OCI-LY1 (cell line): ENCODE measurements around the gene TAF7.

Experiments
- H2AFZ ChIP-seq: fragments of 200-600 bp; sonication (generic), shearing (Covaris generic); 2 replicates; pipeline ENCODE4 v1.6.0; 2014; ENCODE audit warnings: antibody characterized with exemption, mild to moderate bottlenecking, low read length
- H3F3A ChIP-seq: fragments of 200-600 bp; sonication (generic), shearing (Covaris generic); 2 replicates; pipeline ENCODE4 v1.6.0; 2014; ENCODE audit warnings: mild to moderate bottlenecking, antibody characterized with exemption, low read length, moderate library complexity; ENCODE audit not compliant: insufficient read depth
- H3K27ac ChIP-seq: fragments of 200-600 bp; sonication (generic); 2 replicates; pipeline ENCODE4 v1.5.1; 2014; ENCODE audit warnings: low read length, mixed run types, mild to moderate bottlenecking, low read depth; ENCODE audit not compliant: poor library complexity, severe bottlenecking
- H3K27me3 ChIP-seq: fragments of 200-600 bp; sonication (generic); 2 replicates; pipeline ENCODE4 v1.6.0; 2014; ENCODE audit warnings: antibody characterized with exemption, mild to moderate bottlenecking, low read length, moderate library complexity; ENCODE audit not compliant: insufficient read depth
- H3K36me3 ChIP-seq: fragments of 200-600 bp; sonication (generic); 2 replicates; pipeline ENCODE4 v1.6.1; 2014; ENCODE audit warnings: mild to moderate bottlenecking, antibody characterized with exemption, low read length, moderate library complexity, mixed read lengths; ENCODE audit not compliant: insufficient read depth
- H3K4me1 ChIP-seq: fragments of 200-600 bp; sonication (generic); 2 replicates; pipeline ENCODE4 v1.5.1; 2014; ENCODE audit warnings: mild to moderate bottlenecking, low read length, moderate library complexity; ENCODE audit not compliant: insufficient read depth, severe bottlenecking
- H3K4me2 ChIP-seq: fragments of 200-600 bp; sonication (generic), shearing (Covaris generic); 2 replicates; pipeline ENCODE4 v1.6.1; 2014; ENCODE audit warnings: low read length
- H3K4me3 ChIP-seq: fragments of 200-600 bp; sonication (generic); 2 replicates; pipeline ENCODE4 v1.5.1; 2014; ENCODE audit warnings: low read length, low read depth, mild to moderate bottlenecking, mixed read lengths; ENCODE audit not compliant: poor library complexity, severe bottlenecking
- H3K79me2 ChIP-seq: fragments of 200-600 bp; shearing (Covaris generic); 2 replicates; pipeline ENCODE4 v1.6.1; 2016; ENCODE audit warnings: mixed run types, low read length, mixed read lengths; ENCODE audit not compliant: insufficient read depth
- H3K9ac ChIP-seq: fragments of 200-600 bp; sonication (generic), shearing (Covaris generic); 2 replicates; pipeline ENCODE4 v1.6.1; 2014; ENCODE audit warnings: mild to moderate bottlenecking, low read length, mixed read lengths
- H3K9me2 ChIP-seq: fragments of 200-600 bp; sonication (generic), shearing (Covaris generic); 2 replicates; pipeline ENCODE4 v1.6.1; 2014; ENCODE audit warnings: low read depth, mild to moderate bottlenecking, low read length, mixed read lengths
- H3K9me3 ChIP-seq: fragments of 200-600 bp; shearing (Covaris generic); 2 replicates; pipeline ENCODE4 v1.6.1; 2014; ENCODE audit warnings: low read length, mixed read lengths
- H4K20me1 ChIP-seq: fragments of 200-600 bp; sonication (generic), shearing (Covaris generic); 2 replicates; pipeline ENCODE4 v1.6.0; 2016; ENCODE audit warnings: mild to moderate bottlenecking, low read length; ENCODE audit not compliant: insufficient read depth
- CTCF ChIP-seq: fragments of 200-600 bp; sonication (generic), shearing (Covaris generic); IDR thresholded peaks from 2 replicates; pipeline ENCODE4 v1.5.1; 2017; ENCODE audit warnings: mild to moderate bottlenecking, antibody characterized with exemption, low read length, moderate library complexity, mixed read lengths
- EZH2 ChIP-seq: fragments of 200-600 bp; sonication (generic), shearing (Covaris generic); IDR thresholded peaks from 2 replicates; pipeline ENCODE4 v1.8.0; 2017; ENCODE audit warnings: borderline replicate concordance, mixed run types, mild to moderate bottlenecking, antibody characterized with exemption, low read length, moderate library complexity, mixed read lengths

TAF7 gene

GRCh38 chr5:141362719-141363118 is 42.1 kb upstream of the TAF7 start:
- Histone ChIP-seq H3K79me2 (no peaks in the 10 kb centered on the region), H2AFZ (no peak overlapping the region), H3K4me3 (no peak overlapping the region), H3F3A (no peaks in the 10 kb centered on the region), H3K9me2 (no peaks in the 10 kb centered on the region), H3K36me3 (no peaks in the 10 kb centered on the region), H3K9me3 (peaks cover 40% of the 10 kb centered on the region), H3K27me3 (no peaks in the 10 kb centered on the region), H3K27ac (no peak overlapping the region), H4K20me1 (no peaks in the 10 kb centered on the region), H3K4me1 (no peaks in the 10 kb centered on the region), H3K9ac (no peak overlapping the region), H3K4me2 (no peak overlapping the region)
- TF ChIP-seq CTCF (no peak), EZH2 (no peak)

- no peak for TF ChIP-seq EZH2
- TF ChIP-seq CTCF: no peak
- Histone ChIP-seq H3K9ac (no peak overlapping the region), H3K27me3 (no peaks in the 10 kb centered on the region), H2AFZ (no peak overlapping the region), H4K20me1 (no peaks in the 10 kb centered on the region), H3K4me2 (no peak overlapping the region), H3K9me3 (peaks cover 51% of the 10 kb centered on the region), H3F3A (no peaks in the 10 kb centered on the region), H3K4me1 (no peaks in the 10 kb centered on the region), H3K79me2 (no peaks in the 10 kb centered on the region), H3K27ac (no peak overlapping the region), H3K4me3 (no peak overlapping the region), H3K36me3 (peaks cover 4% of the 10 kb centered on the region; the same call in 1 of the 2 replicates), H3K9me2 (no peaks in the 10 kb centered on the region)
Measured at GRCh38 chr5:141360685-141361084, 40.1 kb upstream of the TAF7 start.

DNA sequence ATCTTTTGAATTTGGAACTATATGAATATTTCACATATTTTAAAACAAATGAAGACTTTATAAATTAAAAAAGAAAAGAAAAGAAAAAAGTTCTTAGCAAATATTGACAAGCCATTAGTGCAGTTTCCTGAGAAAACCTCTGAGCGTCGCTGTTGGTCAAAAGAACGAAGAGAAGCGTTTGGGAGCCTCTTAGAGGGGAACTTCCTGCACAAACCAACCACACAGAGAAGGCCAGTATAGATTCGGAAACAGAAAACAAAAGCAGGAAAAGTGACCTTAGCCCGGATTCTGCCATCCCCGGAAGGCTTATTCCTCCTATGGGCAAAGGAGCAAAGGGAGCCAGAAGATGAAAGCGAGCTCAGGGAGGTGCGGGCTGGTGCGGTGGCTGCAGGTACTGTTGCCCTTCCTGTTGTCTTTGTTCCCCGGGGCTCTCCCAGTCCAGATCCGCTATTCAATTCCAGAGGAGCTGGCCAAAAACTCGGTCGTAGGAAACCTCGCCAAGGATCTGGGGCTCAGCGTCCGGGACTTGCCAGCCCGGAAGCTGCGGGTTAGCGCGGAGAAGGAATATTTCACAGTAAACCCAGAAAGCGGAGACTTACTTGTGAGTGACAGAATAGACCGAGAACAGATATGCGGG is 39.3 kb upstream of the TAF7 start, which contains the start of gene PCDHGB2:
TSS of gene PCDHGB2 (plus strand) at position 205 of the 637 bp plus-strand sequence. CDS start at position 347, 142 bp downstream.
- Histone ChIP-seq H3K4me2 (no peak within 1 kb of the TSS), H3K27ac (no peak within 1 kb of the TSS), H3K27me3 (no peaks in the 10 kb centered on the region), H3K4me1 (no peaks in the 10 kb centered on the region), H3K36me3 (peaks cover 7% of the 10 kb centered on the region; the same call in 1 of the 2 replicates), H3K4me3 (no peak within 1 kb of the TSS), H3K9me3 (peaks cover 48% of the 10 kb centered on the region), H3K9ac (no peak within 1 kb of the TSS), H4K20me1 (no peaks in the 10 kb centered on the region), H2AFZ (no peak within 1 kb of the TSS), H3K9me2 (no peaks in the 10 kb centered on the region), H3K79me2 (no peaks in the 10 kb centered on the region), H3F3A (no peaks in the 10 kb centered on the region)
- TF ChIP-seq CTCF: no peak
- no peak for TF ChIP-seq EZH2
